Thymus (tissue), 11 donors: ENCODE data around the gene AP1M1. TPM values are rescaled to one million over a fixed set of nuclear protein-coding genes. Genes with fewer than 3 reads are reported as not detected.

Experiments used
- DNase-seq, 9 donors: peaks; one replicate each; pipeline ENCODE4 v3.0.0-alpha.2; 2013; ENCODE audit warnings: low spot score in 9 of 9, low read depth in 6 of 9, missing footprints in 1 of 9
- H3K27ac ChIP-seq, 2 donors: one replicate each; pipeline ENCODE4 v1.5.1; 2013; ENCODE audit warnings: control low read depth in 1 of 2, low read depth in 1 of 2, low read length in 1 of 2, mild to moderate bottlenecking in 1 of 2, moderate library complexity in 1 of 2
- H3K27me3 ChIP-seq, 2 donors: one replicate each; pipeline ENCODE4 v1.5.1; 2013; ENCODE audit warnings: low read length in 1 of 2; ENCODE audit not compliant: control insufficient read depth in 2 of 2, insufficient read depth in 1 of 2
- H3K36me3 ChIP-seq, 2 donors: one replicate each; pipeline ENCODE4 v1.5.1; 2013; ENCODE audit warnings: low read length in 1 of 2, mild to moderate bottlenecking in 1 of 2, moderate library complexity in 1 of 2; ENCODE audit not compliant: control insufficient read depth in 2 of 2, insufficient read depth in 2 of 2
- H3K4me1 ChIP-seq, 2 donors: one replicate each; pipeline ENCODE4 v1.5.1; 2013; ENCODE audit warnings: low read length in 2 of 2; ENCODE audit not compliant: control insufficient read depth in 2 of 2, insufficient read depth in 2 of 2
- H3K4me3 ChIP-seq, 2 donors: one replicate each; pipeline ENCODE4 v1.5.1; 2013; ENCODE audit warnings: low read length in 2 of 2, control low read depth in 1 of 2, mild to moderate bottlenecking in 1 of 2
- H3K9me3 ChIP-seq, 2 donors: one replicate each; pipeline ENCODE4 v1.5.1; 2013; ENCODE audit warnings: low read length in 1 of 2, mild to moderate bottlenecking in 1 of 2; ENCODE audit not compliant: control insufficient read depth in 2 of 2, insufficient read depth in 1 of 2
- WGBS: extraction: QIAGEN DNeasy Blood & Tissue Kit; methylation state at CpG from one replicate; pipeline ENCODE4 v1.1.7; 2013; 5-methylcytosine and 5-hydroxymethylcytosine counted together
- polyA plus RNA-seq: library from polyadenylated mRNA; stranded (reverse); fragments of 200-250 nt; gene quantifications from one replicate; pipeline ENCODE4 v1.2.3, GENCODE V29; 2013
- total RNA-seq: library from RNA; stranded (reverse); fragments of 120-200 nt; gene quantifications from one replicate; pipeline ENCODE4 v1.2.4, GENCODE V29; 2013
- donor health status: healthy.

AP1M1 gene
- total and polyA plus RNA-seq, 2 donors = 36.9 to 38.4 TPM

GRCh38 chr19:16260160-16260811 is 62.6 kb downstream of the AP1M1 start:
- peaks cover 0 to 43% of the 10 kb centered on the region in 2 donors for H3K4me1 ChIP-seq
- H3K36me3 ChIP-seq = no peaks in the 10 kb centered on the region
- H3K27me3 ChIP-seq = peaks cover 0 to 55% of the 10 kb centered on the region in 2 donors
- no peak overlapping the region for H3K4me3 ChIP-seq
- peaks cover 0 to 3% of the 10 kb centered on the region in 2 donors for H3K9me3 ChIP-seq
- H3K27ac ChIP-seq = no peak overlapping the region
- 88% methylated on average over 4 of the region's 4 CpGs for WGBS
- DNase-seq = no peak

GRCh38 chr19:16260812-16261161 is 63.1 kb downstream of the AP1M1 start:
- Histone ChIP-seq H3K9me3 (peaks cover 0 to 3% of the 10 kb centered on the region in 2 donors), H3K27ac (no peak overlapping the region), H3K36me3 (no peaks in the 10 kb centered on the region), H3K27me3 (peaks cover 0 to 60% of the 10 kb centered on the region in 2 donors), H3K4me3 (no peak overlapping the region), H3K4me1 (peaks cover 0 to 43% of the 10 kb centered on the region in 2 donors)
- 99% methylated on average over 4 of the region's 4 CpGs for WGBS
- no peak for DNase-seq

DNA sequence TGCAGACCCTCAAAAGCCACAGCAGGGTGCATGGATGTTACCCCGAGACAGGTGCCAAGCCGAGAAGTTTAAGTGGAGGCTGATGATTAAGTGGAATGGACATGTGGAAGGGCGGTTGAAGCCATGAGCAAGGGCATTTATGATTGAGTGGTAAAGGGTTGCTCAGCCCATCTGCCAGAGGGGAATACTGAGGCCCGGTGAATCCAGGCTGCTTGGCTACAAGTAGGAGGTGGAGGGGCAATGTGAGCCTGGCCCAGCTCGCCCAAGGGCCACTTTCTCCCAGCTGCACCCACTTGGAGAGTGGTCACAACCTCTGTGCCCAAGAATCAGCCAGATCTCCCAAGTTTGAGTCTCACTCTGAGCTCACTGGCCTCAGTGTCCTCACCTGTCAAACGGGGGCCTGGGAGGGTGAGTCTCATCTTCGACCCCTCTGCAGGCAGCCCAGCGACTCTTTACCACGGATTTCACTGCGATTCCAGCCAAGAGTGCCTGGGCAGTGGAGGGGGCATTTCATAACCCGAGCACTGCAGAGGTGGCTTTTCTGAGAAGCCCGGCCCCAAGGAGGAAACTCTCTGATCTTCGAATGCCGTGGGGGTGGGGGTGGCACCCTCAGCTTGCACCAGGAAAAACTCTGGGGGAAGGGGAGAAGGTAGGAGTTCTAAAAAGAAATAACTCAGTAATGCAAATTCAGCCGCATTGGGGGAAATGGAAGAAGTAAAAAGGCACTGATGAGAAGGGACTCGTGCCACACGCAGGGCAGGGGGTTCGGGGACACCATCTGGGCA is 64.1 kb downstream of the AP1M1 start:
- Histone ChIP-seq H3K27ac (no peak overlapping the region), H3K36me3 (no peaks in the 10 kb centered on the region), H3K27me3 (peaks cover 3 to 67% of the 10 kb centered on the region in 2 donors), H3K4me3 (no peak overlapping the region), H3K9me3 (peaks cover 0 to 3% of the 10 kb centered on the region in 2 donors), H3K4me1 (peaks cover 3 to 51% of the 10 kb centered on the region in 2 donors)
- WGBS = 51% methylated on average over 18 of the region's 18 CpGs
- no peak for DNase-seq

DNA sequence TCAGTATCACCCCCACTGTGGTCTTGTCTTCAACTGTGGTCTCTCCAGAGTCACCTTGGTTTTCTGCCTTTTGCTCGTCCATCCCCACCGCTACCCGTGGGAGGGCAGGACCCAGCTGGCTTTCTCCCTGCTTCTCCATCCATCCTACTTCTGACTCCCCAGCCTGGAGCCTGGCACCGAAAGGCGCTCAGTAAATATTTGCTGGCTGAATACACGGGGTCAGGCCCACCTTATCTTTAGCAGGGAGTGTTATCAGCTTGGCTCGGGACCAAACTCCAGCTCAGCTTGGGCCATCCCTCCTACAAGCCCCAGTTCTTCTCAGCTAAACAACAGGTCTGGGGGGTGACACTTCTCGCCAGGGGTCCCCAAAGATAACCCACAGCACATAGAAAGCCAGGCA is 64.9 kb downstream of the AP1M1 start:
- Histone ChIP-seq H3K9me3 (peaks cover 0 to 3% of the 10 kb centered on the region in 2 donors), H3K4me3 (no peak overlapping the region), H3K27ac (no peak overlapping the region), H3K27me3 (peaks cover 3 to 68% of the 10 kb centered on the region in 2 donors), H3K36me3 (no peaks in the 10 kb centered on the region), H3K4me1 (peaks cover 4 to 59% of the 10 kb centered on the region in 2 donors)
- no peak for DNase-seq
- 86% methylated on average over 8 of the region's 8 CpGs for WGBS

- Histone ChIP-seq H3K36me3 (no peaks in the 10 kb centered on the region), H3K9me3 (peaks cover 0 to 3% of the 10 kb centered on the region in 2 donors), H3K27me3 (peaks cover 3 to 63% of the 10 kb centered on the region in 2 donors), H3K27ac (no peak overlapping the region), H3K4me1 (peaks cover 4 to 61% of the 10 kb centered on the region in 2 donors), H3K4me3 (no peak overlapping the region)
- DNase-seq = no peak
- 50% methylated on average over 14 of the region's 14 CpGs for WGBS
Measured at GRCh38 chr19:16263141-16263761, 65.5 kb downstream of the AP1M1 start.

DNA sequence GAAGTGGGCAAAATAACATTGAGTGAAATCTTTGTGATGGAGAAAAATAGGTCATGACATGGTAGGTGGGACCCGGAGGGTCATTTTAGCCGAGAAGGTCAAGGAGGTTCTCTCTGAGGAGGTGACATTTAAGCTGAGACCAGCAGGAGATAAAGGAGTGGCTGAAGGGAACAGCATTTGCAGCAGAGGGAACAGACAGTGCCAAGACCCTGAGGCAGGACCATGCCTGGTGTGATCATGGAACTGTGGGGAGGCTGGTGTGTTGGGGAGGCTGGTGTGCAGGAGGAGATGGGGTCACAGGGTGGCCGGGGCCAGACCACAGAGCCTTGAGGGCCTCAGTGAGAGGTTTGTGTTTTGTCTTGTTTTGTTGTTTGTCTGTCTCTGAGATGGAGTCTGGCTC is 67.5 kb downstream of the AP1M1 start:
- H3K9me3 ChIP-seq = no peaks in the 10 kb centered on the region
- H3K36me3 ChIP-seq = no peaks in the 10 kb centered on the region
- peaks cover 3 to 45% of the 10 kb centered on the region in 2 donors for H3K27me3 ChIP-seq
- H3K27ac ChIP-seq = no peak overlapping the region
- 95% methylated on average over 3 of the region's 3 CpGs for WGBS
- H3K4me1 ChIP-seq = peaks cover 4 to 56% of the 10 kb centered on the region in 2 donors
- H3K4me3 ChIP-seq = no peak overlapping the region
- DNase-seq = no peak

DNA sequence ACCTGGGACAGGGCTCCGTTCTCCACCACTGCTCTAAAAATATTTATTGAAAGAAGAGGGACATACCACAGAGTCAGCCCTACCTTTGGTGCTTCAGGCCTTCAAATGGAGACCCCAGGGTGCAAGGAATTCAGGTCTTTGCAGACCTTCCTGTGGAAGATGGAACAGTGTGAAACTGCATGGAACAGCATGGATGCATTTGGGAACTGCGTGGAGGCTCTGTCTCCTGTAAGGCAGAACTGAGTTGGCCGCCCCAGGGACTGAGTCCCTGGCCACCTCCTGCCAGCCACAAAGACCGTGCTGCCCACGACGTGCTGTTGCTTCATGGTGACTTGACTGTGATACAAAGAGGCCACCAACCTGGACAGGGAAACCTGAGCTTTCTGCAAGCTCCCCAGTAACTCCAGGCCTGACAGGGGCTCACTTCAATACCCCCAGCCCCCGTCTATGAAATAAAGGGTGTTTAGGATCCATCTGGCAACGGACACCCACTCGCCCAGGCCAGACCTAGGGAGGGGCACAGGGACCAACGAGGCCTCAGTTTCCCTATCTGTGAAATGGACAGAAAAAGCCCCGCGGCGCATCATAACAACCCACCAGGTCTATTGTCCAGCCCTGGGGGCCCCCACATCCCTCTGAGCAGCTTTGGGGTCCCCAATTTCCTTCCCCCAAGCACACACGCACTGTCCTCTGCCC is 68.3 kb downstream of the AP1M1 start:
- H3K4me3 ChIP-seq = no peak overlapping the region
- H3K27me3 ChIP-seq = peaks cover 3 to 42% of the 10 kb centered on the region in 2 donors
- H3K36me3 ChIP-seq = no peaks in the 10 kb centered on the region
- peaks cover 4 to 53% of the 10 kb centered on the region in 2 donors for H3K4me1 ChIP-seq
- DNase-seq = no peak
- peaks cover 0 to 5% of the 10 kb centered on the region in 2 donors for H3K9me3 ChIP-seq
- 92% methylated on average over 14 of the region's 14 CpGs for WGBS
- no peak overlapping the region for H3K27ac ChIP-seq

DNA sequence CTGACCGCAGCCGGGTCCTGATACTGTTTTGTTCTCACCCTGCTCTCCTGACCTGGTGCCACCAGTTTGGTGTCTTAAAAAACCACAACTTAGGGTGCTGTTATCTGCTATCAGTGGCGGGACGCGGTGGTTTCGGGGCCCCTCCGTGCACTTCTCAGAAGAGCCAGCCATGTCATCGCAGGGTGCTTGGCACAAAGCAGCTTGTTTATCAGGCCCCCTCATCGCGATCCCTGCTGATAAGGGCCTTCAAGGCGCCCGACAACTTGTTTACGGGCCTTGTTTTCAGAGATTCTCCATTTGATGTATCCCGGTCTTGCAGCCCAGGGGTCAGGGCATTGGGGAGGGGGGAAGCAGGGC is 68.9 kb downstream of the AP1M1 start:
- DNase-seq = peak in 3 of 9 donors; percentile 40 to 69 (median 59)
- Histone ChIP-seq H3K4me3 (no peak overlapping the region), H3K36me3 (no peaks in the 10 kb centered on the region), H3K9me3 (peaks cover 0 to 5% of the 10 kb centered on the region in 2 donors), H3K27ac (no peak overlapping the region), H3K27me3 (peaks cover 3 to 39% of the 10 kb centered on the region in 2 donors), H3K4me1 (peaks cover 4 to 50% of the 10 kb centered on the region in 2 donors)
- WGBS = 15% methylated on average over 14 of the region's 14 CpGs
